Activated CD8-positive, alpha-beta memory T cell treated with anti-CD3 and anti-CD28 coated beads, Interleukin-2, amount 50 U/mL, for 24 hours (primary cell): ENCODE measurements around the gene ACOX3.

ENCODE experiments used
- DNase-seq: peaks from one replicate; pipeline ENCODE4 v3.0.0-alpha.2; 2020; ENCODE audit errors: extremely low read depth

The ACOX3 gene

GRCh38 chr4:8467016-8467415 lies 26.5 kb upstream of the ACOX3 start:
- DNase-seq: no peak

GRCh38 chr4:8465615-8466611 lies 25.4 kb upstream of the ACOX3 start:
- DNase-seq: no peak

GRCh38 chr4:8464381-8464780 lies 23.9 kb upstream of the ACOX3 start:
- DNase-seq: no peak

GRCh38 chr4:8463811-8464210 lies 23.3 kb upstream of the ACOX3 start:
- no peak for DNase-seq

- DNase-seq: no peak
Observed at GRCh38 chr4:8461616-8462015, 21.1 kb upstream of the ACOX3 start.

- DNase-seq: no peak
Observed at GRCh38 chr4:8461086-8461485, 20.6 kb upstream of the ACOX3 start.

- no peak for DNase-seq
Observed at GRCh38 chr4:8459867-8460445, 19.4 kb upstream of the ACOX3 start.

- DNase-seq: no peak
Observed at GRCh38 chr4:8457646-8458252, 17.2 kb upstream of the ACOX3 start.

GRCh38 chr4:8453957-8454356 lies 13.4 kb upstream of the ACOX3 start:
- no peak for DNase-seq

- no peak for DNase-seq
Observed at GRCh38 chr4:8451440-8452182, 11.1 kb upstream of the ACOX3 start.

- no peak for DNase-seq
Observed at GRCh38 chr4:8446122-8446521, 5.6 kb upstream of the ACOX3 start.

GRCh38 chr4:8443801-8444200 lies 3.3 kb upstream of the ACOX3 start:
- no peak for DNase-seq

GRCh38 chr4:8442596-8443358 lies 2.3 kb upstream of the ACOX3 start:
- no peak for DNase-seq

GRCh38 chr4:8441499-8442091 lies 1.1 kb upstream of the ACOX3 start:
- no peak for DNase-seq

- DNase-seq: no peak
Observed at GRCh38 chr4:8439914-8440491, 520 bp downstream of the ACOX3 start.

GRCh38 chr4:8439168-8439567 lies 1.4 kb downstream of the ACOX3 start:
- DNase-seq: no peak

GRCh38 chr4:8438743-8439142 lies 1.8 kb downstream of the ACOX3 start:
- DNase-seq: no peak

GRCh38 chr4:8437281-8437680 lies 3.2 kb downstream of the ACOX3 start:
- no peak for DNase-seq

- DNase-seq: no peak
Observed at GRCh38 chr4:8435656-8436121, 4.8 kb downstream of the ACOX3 start.
